HK-2 (cell line): ENCODE data around the gene ZNF208.
"Not testable (repeated sequence)": the region's sequence is repeated elsewhere in the genome, so short reads cannot be mapped to it uniquely, and the experiment has no call there.

Experiments
- DNase-seq: peaks from one replicate; pipeline ENCODE4 v3.0.0-alpha.2; 2018; ENCODE audit not compliant: unreplicated experiment

Gene ZNF208

GRCh38 chr19:21884786-21885185 is 126.0 kb downstream of the ZNF208 start:
- DNase-seq = not testable (repeated sequence)

- DNase-seq = no peak
These were observed 127.2 kb downstream of the ZNF208 start for GRCh38 chr19:21883516-21883915.
